Limb (tissue), 2 donors: ENCODE data around the gene PSME3.
"Not testable (repeated sequence)": the region's sequence is repeated elsewhere in the genome, so short reads cannot be mapped to it uniquely, and the experiment has no call there.

ENCODE experiments used
- DNase-seq, 2 donors: peaks; one replicate each; pipeline ENCODE4 v3.0.0-alpha.2; 2016; ENCODE audit errors: extremely low spot score in 2 of 2

PSME3 gene

GRCh38 chr17:42877037-42877436 lies 43.8 kb downstream of the PSME3 start:
- DNase-seq, result no peak

- no peak for DNase-seq
Measured at GRCh38 chr17:42878123-42878880, 45.1 kb downstream of the PSME3 start.

GRCh38 chr17:42878924-42879595 lies 45.9 kb downstream of the PSME3 start:
- DNase-seq, result no peak

GRCh38 chr17:42879596-42879985 lies 46.4 kb downstream of the PSME3 start:
- no peak for DNase-seq

GRCh38 chr17:42880776-42881310 lies 47.6 kb downstream of the PSME3 start:
- DNase-seq, result no peak

- DNase-seq, result not testable (repeated sequence)
Measured at GRCh38 chr17:42881706-42882105, 48.5 kb downstream of the PSME3 start.

GRCh38 chr17:42882166-42882565 lies 49.0 kb downstream of the PSME3 start:
- no peak for DNase-seq

- DNase-seq, result no peak
Measured at GRCh38 chr17:42883802-42884558, 50.8 kb downstream of the PSME3 start.

GRCh38 chr17:42885806-42886205 lies 52.6 kb downstream of the PSME3 start:
- DNase-seq, result not testable (repeated sequence)

- no peak for DNase-seq
Measured at GRCh38 chr17:42886283-42887176, 53.3 kb downstream of the PSME3 start.

GRCh38 chr17:42889809-42890208 lies 56.6 kb downstream of the PSME3 start:
- DNase-seq, result no peak

- DNase-seq, result peak; percentile 6 to 39
Measured at GRCh38 chr17:42891539-42892152, 58.4 kb downstream of the PSME3 start.

- peak in 1 of 2 donors; percentile 12 for DNase-seq
Measured at GRCh38 chr17:42893359-42893758, 60.2 kb downstream of the PSME3 start.
